ENCODE results near the gene TMEM200B.
A peak's percentile ranks its signal among the peaks of the same experiment; 100 is the strongest.

TMEM200B gene

DNA sequence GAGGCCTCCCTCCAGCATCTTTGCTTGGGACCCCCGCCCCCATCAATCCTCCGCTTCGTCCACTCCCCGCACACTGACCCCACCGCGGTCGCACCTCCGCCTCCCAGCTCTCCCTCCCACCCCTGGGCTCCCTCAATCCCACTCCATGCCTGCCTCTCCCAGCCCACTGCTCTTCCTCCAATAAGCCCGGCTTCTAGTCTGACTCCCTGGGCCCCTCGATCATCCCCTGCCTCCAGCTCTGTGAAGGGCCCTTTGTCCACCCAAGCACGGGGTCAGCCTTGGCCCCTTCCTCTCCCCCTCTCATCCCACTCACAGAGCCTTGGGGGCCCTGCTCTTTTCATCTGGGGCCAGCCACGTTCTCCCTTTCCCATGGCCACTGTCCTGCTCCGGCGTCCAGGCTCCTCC is 1.5 kb upstream of the TMEM200B start:
- TF ChIP-seq, protein P1, sequence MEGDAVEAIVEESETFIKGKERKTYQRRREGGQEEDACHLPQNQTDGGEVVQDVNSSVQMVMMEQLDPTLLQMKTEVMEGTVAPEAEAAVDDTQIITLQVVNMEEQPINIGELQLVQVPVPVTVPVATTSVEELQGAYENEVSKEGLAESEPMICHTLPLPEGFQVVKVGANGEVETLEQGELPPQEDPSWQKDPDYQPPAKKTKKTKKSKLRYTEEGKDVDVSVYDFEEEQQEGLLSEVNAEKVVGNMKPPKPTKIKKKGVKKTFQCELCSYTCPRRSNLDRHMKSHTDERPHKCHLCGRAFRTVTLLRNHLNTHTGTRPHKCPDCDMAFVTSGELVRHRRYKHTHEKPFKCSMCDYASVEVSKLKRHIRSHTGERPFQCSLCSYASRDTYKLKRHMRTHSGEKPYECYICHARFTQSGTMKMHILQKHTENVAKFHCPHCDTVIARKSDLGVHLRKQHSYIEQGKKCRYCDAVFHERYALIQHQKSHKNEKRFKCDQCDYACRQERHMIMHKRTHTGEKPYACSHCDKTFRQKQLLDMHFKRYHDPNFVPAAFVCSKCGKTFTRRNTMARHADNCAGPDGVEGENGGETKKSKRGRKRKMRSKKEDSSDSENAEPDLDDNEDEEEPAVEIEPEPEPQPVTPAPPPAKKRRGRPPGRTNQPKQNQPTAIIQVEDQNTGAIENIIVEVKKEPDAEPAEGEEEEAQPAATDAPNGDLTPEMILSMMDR (conservative IDR thresholded peaks at IDR 0.05; ENCODE audit: low read depth, low read length), result no peak
- DNase-seq (ENCODE audit: low read depth), result no peak
- H3K4me3 ChIP-seq (ENCODE audit: low read length), result peak overlapping the region; percentile 60

DNA sequence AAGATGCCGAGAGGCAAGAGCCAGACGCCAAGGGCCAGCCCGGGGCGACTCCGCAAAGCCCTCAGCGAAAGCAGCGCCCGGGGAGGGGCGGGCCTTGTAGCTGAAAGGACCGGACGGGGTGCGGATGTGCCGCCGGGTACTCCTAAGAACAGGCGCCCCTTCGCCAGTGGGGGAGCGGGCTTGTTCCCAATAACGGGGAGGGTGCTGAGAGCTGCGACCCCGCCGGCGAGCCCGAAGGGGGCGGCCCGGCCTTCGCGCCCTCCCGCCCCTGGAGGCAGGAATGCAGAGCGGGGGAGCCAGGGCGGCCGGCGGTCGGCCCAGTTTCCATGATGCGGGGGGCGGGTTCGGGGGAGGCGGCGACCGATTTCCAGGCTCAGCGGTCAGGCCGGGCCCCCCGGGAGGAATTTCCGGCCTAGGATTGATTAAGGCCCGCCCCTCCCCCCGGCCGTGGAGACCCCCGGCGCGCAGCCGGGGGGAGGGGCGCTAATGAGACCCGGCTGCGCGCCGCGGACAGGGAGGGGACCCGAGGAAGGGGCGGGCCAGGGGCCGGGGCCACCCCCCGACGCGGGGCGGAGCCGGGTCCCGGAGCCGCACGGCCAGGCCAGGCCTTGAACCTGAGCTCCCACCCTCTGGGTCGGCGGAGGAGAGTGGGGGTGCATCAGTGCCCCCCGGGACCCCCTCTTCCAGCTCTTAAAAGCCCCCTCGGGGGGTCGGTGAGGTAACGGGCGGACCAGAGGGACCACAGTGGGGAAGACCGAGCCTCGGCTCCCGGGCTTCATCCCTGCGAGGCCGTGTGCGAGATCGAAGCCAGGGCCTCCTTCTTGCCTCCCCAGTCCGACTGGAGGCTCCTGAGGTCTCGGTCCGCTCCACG is 898 bp upstream of the TMEM200B start:
- DNase-seq (ENCODE audit: low read depth), result no peak
- TF ChIP-seq, protein P1 (conservative IDR thresholded peaks at IDR 0.05; ENCODE audit: low read depth, low read length), result peak; percentile 56

DNA sequence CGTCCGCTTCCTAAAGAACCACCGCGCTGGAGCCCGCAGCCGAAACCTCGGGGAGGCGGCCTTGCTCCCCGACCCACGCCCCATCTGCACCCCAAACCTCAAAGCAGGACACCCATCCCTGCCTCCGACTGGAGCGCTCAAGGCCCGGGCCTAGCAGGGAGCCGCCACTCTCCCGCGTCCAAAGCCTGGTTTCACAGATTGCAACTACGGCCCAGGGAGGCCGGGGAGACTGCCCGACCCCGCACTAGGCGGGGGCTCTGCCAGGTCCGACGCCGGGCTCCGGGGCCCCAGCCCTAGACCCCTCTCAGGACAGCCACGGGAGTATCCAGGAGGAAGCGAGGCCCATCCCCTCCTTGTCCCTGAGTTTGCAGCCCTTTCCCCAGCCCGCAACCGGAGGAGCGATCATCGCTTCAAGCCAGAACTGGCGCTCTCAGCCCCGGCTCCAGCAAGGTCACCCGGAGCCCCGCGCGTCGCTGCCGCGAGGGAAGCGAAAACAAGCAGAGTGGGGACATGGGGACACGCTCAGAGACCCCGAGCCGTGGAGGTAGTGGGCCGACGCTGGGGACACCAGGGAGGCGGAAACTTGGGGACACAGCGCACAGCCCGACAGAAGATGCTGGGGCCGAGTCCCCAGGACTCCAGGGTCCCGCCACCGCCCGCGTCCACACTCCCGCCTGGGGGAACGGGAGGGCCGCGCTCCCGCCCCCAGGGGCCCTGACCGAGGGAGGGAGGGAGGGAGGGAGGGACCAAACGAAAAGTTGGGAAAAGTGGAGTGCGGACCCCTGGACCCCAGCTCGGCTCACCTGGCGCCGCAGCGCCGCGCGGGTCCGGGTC is 433 bp downstream of the TMEM200B start:
- peak overlapping the region; percentile 37 for H3K4me3 ChIP-seq (ENCODE audit: low read length)
- no peak for DNase-seq (ENCODE audit: low read depth)
- TF ChIP-seq, protein P1 (conservative IDR thresholded peaks at IDR 0.05; ENCODE audit: low read depth, low read length), result no peak

More for the DNA sequence above, 898 bp upstream of the TMEM200B start:
- peak overlapping the region; percentile 60 for H3K4me3 ChIP-seq (ENCODE audit: low read length)

DNA sequence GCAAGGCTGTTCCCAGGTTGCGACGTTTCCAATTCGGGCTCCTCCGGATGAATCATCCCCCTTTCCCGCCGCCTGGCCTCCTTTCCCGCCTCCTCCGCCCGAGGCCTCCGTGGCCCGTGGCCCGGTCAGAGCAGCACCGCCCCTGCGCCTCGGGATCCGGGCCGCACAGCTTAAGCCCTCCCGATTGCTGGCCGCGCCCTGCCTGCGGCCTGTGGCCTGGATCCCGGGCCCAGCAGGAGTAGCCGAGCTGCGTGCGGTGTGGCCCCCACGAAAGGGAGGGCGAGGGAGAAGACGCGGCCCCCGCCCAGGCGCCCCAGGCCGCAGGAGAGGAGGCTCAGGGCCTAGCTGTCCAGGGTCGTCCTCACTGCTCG is 1.0 kb downstream of the TMEM200B start:
- H3K4me3 ChIP-seq (ENCODE audit: low read length), result peak overlapping the region; percentile 37
- TF ChIP-seq, protein P1 (conservative IDR thresholded peaks at IDR 0.05; ENCODE audit: low read depth, low read length), result no peak
- DNase-seq (ENCODE audit: low read depth), result no peak

DNA sequence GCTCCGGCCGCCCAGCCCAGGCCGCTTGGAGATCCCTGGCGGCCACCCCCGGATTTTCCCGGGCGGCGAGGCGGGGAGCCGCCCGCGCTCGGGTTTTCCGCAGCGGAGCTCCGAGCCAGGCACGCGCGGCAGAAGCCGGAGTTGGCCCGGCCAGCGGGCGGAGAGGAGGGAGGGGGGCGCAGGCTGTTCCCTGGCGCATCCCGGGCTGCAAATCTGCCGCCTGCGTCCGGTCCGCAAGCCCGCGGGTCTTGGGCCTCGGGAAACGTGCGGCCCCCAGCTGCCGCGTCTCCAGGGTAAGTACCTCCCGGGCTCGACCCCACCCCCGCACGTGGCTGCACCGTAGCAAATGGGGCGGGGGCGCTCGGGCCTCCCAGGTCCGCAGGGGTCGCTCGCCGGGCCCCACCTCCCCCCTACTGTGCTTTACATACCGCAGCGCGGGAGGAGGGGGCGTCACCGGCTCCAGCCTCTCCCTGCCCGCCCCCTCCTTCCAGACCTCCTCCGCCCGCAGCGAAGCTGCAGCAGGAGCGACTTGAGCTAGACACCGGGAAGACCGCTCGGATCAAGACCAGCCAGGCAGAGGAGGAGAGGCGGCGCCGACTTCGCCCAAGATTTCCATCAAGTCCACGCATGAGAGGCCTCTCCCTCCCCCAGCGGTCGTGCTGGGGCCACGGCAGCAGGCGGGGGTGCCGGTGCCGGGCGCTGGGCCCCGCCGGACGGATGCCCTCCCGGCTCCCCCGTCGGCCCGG is 1.6 kb downstream of the TMEM200B start:
- TF ChIP-seq, protein P1 (conservative IDR thresholded peaks at IDR 0.05; ENCODE audit: low read depth, low read length), result no peak
- H3K4me3 ChIP-seq (ENCODE audit: low read length), result peak overlapping the region; percentile 34

DNA sequence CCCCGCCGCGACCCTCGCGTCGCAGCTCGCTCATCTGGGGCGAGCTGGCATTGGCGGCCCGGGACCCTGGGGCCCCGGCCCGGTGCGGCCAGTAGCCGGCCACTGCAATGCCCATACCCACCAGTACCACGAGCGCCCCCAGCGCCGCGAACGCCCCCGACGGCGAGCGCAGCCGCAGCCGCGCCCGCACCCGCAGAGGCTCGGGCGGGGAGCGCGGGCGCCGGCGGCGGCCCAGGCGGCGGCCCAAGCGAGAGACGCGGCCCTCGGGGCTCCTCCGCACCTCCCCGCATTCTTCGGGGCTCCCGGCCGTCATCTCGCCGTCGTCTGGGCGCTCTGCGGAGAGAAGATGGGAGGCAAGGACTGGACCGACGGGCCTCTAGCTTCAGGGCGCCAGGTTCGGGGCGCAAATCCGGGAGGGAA is 2.2 kb downstream of the TMEM200B start:
- DNase-seq (ENCODE audit: low read depth), result no peak
- peak overlapping the region; percentile 34 for H3K4me3 ChIP-seq (ENCODE audit: low read length)
- TF ChIP-seq, protein P1 (conservative IDR thresholded peaks at IDR 0.05; ENCODE audit: low read depth, low read length), result no peak

More for the DNA sequence above, 1.6 kb downstream of the TMEM200B start:
- no peak for DNase-seq (ENCODE audit: low read depth)
